ENCODE measurements around the gene NT5DC1. TPM values are rescaled to one million over a fixed set of nuclear protein-coding genes. Genes with fewer than 3 reads are reported as not detected.
A peak's percentile ranks its signal among the peaks of the same experiment; 100 is the strongest.

Gene NT5DC1
- total and polyA plus RNA-seq, 4 donors = 8.6 to 49.0 (median 22.1) TPM

GRCh38 chr6:116084284-116084683, 16.4 kb upstream of the NT5DC1 start:
- no peak for ATAC-seq (ENCODE audit: insufficient read depth, low FRiP score)
- H3K36me3 ChIP-seq (ENCODE audit: control insufficient read depth in 4 of 4, insufficient read depth in 4 of 4, low read length in 4 of 4) = no peaks in the 10 kb centered on the region
- H3K9me3 ChIP-seq (ENCODE audit: control insufficient read depth in 4 of 4, insufficient read depth in 3 of 4, low read length in 3 of 4) = no peaks in the 10 kb centered on the region

GRCh38 chr6:116087437-116088027, 13.1 kb upstream of the NT5DC1 start:
- Histone ChIP-seq H3K9ac (ENCODE audit: insufficient read depth in 1 of 2, low read length in 2 of 2) (no peak overlapping the region), H3K4me1 (ENCODE audit: control insufficient read depth in 5 of 5, insufficient read depth in 5 of 5, low read length in 5 of 5) (peaks cover 0 to 5% (median 0%) of the 10 kb centered on the region in 5 donors), H3K36me3 (ENCODE audit: control insufficient read depth in 4 of 4, insufficient read depth in 4 of 4, low read length in 4 of 4) (no peaks in the 10 kb centered on the region), H3K9me3 (ENCODE audit: control insufficient read depth in 4 of 4, insufficient read depth in 3 of 4, low read length in 3 of 4) (no peaks in the 10 kb centered on the region), H3K27ac (ENCODE audit: low read depth in 1 of 2, low read length in 1 of 2) (no peak overlapping the region), H3K4me3 (no peak overlapping the region), H3K27me3 (ENCODE audit: control insufficient read depth in 3 of 3, insufficient read depth in 3 of 3, low read length in 2 of 3) (no peaks in the 10 kb centered on the region)
- TF ChIP-seq CTCF (IDR thresholded peaks at IDR 0.05; ENCODE audit: control extremely low read depth, extremely low read depth) = no peak
- ATAC-seq (ENCODE audit: insufficient read depth, low FRiP score) = no peak
- DNase-seq = no peak
- 62 to 75% methylated on average over 4 of the region's 4 CpGs for WGBS, 2 donors

More at GRCh38 chr6:116084284-116084683, 16.4 kb upstream of the NT5DC1 start:
- Histone ChIP-seq H3K4me3 (no peak overlapping the region), H3K9ac (ENCODE audit: insufficient read depth in 1 of 2, low read length in 2 of 2) (no peak overlapping the region), H3K4me1 (ENCODE audit: control insufficient read depth in 5 of 5, insufficient read depth in 5 of 5, low read length in 5 of 5) (peaks cover 0 to 5% (median 0%) of the 10 kb centered on the region in 5 donors), H3K27ac (ENCODE audit: low read depth in 1 of 2, low read length in 1 of 2) (no peak overlapping the region), H3K27me3 (ENCODE audit: control insufficient read depth in 3 of 3, insufficient read depth in 3 of 3, low read length in 2 of 3) (no peaks in the 10 kb centered on the region)
- no peak for TF ChIP-seq CTCF (IDR thresholded peaks at IDR 0.05; ENCODE audit: control extremely low read depth, extremely low read depth)
- 82 to 90% methylated on average over 2 of the region's 2 CpGs for WGBS, 2 donors
- peak in 1 of 3 donors; percentile 39 for DNase-seq

GRCh38 chr6:116088946-116089345, 11.7 kb upstream of the NT5DC1 start:
- Histone ChIP-seq H3K36me3 (ENCODE audit: control insufficient read depth in 4 of 4, insufficient read depth in 4 of 4, low read length in 4 of 4) (no peaks in the 10 kb centered on the region), H3K4me1 (ENCODE audit: control insufficient read depth in 5 of 5, insufficient read depth in 5 of 5, low read length in 5 of 5) (peaks cover 0 to 5% (median 0%) of the 10 kb centered on the region in 5 donors), H3K9me3 (ENCODE audit: control insufficient read depth in 4 of 4, insufficient read depth in 3 of 4, low read length in 3 of 4) (no peaks in the 10 kb centered on the region), H3K27me3 (ENCODE audit: control insufficient read depth in 3 of 3, insufficient read depth in 3 of 3, low read length in 2 of 3) (no peaks in the 10 kb centered on the region), H3K9ac (ENCODE audit: insufficient read depth in 1 of 2, low read length in 2 of 2) (no peak overlapping the region), H3K4me3 (no peak overlapping the region), H3K27ac (ENCODE audit: low read depth in 1 of 2, low read length in 1 of 2) (no peak overlapping the region)
- no peak for DNase-seq
- no peak for ATAC-seq (ENCODE audit: insufficient read depth, low FRiP score)
- no peak for TF ChIP-seq CTCF (IDR thresholded peaks at IDR 0.05; ENCODE audit: control extremely low read depth, extremely low read depth)

- H3K27ac ChIP-seq (ENCODE audit: low read depth in 1 of 2, low read length in 1 of 2) = no peak overlapping the region
- no peaks in the 10 kb centered on the region for H3K27me3 ChIP-seq (ENCODE audit: control insufficient read depth in 3 of 3, insufficient read depth in 3 of 3, low read length in 2 of 3)
- 83 to 88% methylated on average over 2 of the region's 2 CpGs for WGBS, 2 donors
- ATAC-seq (ENCODE audit: insufficient read depth, low FRiP score) = no peak
- no peak for TF ChIP-seq CTCF (IDR thresholded peaks at IDR 0.05; ENCODE audit: control extremely low read depth, extremely low read depth)
- no peaks in the 10 kb centered on the region for H3K9me3 ChIP-seq (ENCODE audit: control insufficient read depth in 4 of 4, insufficient read depth in 3 of 4, low read length in 3 of 4)
- H3K9ac ChIP-seq (ENCODE audit: insufficient read depth in 1 of 2, low read length in 2 of 2) = no peak overlapping the region
- no peak overlapping the region for H3K4me3 ChIP-seq
- peaks cover 0 to 5% (median 0%) of the 10 kb centered on the region in 5 donors for H3K4me1 ChIP-seq (ENCODE audit: control insufficient read depth in 5 of 5, insufficient read depth in 5 of 5, low read length in 5 of 5)
- no peaks in the 10 kb centered on the region for H3K36me3 ChIP-seq (ENCODE audit: control insufficient read depth in 4 of 4, insufficient read depth in 4 of 4, low read length in 4 of 4)
- DNase-seq = no peak
Observed at GRCh38 chr6:116090251-116090650, 10.4 kb upstream of the NT5DC1 start.

Measured in lung (tissue), 12 donors.